Measurements from ENCODE around the gene MYO9A. TPM values are rescaled to one million over a fixed set of nuclear protein-coding genes. Genes with fewer than 3 reads are reported as not detected.
"Not testable (repeated sequence)": the region's sequence is repeated elsewhere in the genome, so short reads cannot be mapped to it uniquely, and the experiment has no call there.

MYO9A gene
- total and polyA plus RNA-seq, 2 donors = 4.4 to 11.6 TPM

GRCh38 chr15:72105111-72105510, 12.8 kb downstream of the MYO9A start:
- Histone ChIP-seq H3K27ac (ENCODE audit: low read depth in 1 of 2, low read length in 1 of 2) (no peak overlapping the region), H3K27me3 (ENCODE audit: control insufficient read depth in 2 of 2, insufficient read depth in 1 of 2, low read length in 1 of 2) (no peaks in the 10 kb centered on the region), H3K4me1 (ENCODE audit: control insufficient read depth in 2 of 2, insufficient read depth in 2 of 2, low read length in 2 of 2) (no peaks in the 10 kb centered on the region), H3K4me3 (ENCODE audit: low read length in 2 of 2) (no peak overlapping the region), H3K36me3 (ENCODE audit: control insufficient read depth in 2 of 2, insufficient read depth in 2 of 2, low read length in 1 of 2) (no peaks in the 10 kb centered on the region), H3K9me3 (ENCODE audit: control insufficient read depth in 2 of 2, insufficient read depth in 1 of 2, low read length in 1 of 2) (no peaks in the 10 kb centered on the region)
- DNase-seq (ENCODE audit: low read depth in 6 of 9, low spot score in 9 of 9) = no peak
- over 99% methylated on average over 3 of the region's 3 CpGs for whole genome bisulfite sequencing

DNA sequence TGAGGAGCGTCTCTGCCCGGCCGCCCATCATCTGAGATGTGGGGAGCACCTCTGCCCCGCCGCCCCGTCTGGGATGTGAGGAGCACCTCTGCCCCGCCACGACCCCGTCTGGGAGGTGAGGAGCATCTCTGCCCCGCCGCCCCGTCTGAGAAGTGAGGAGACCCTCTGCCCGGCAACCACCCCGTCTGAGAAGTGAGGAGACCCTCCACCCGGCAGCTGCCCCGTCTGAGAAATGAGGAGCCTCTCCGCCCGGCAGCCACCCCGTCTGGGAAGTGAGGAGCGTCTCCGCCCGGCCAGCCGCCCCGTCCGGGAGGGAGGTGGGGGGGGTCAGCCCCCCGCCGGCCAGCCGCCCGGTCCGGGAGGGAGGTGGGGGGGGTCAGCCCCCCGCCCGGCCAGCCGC, 17.4 kb downstream of the MYO9A start:
- not testable (repeated sequence) for H3K4me3 ChIP-seq (ENCODE audit: low read length in 2 of 2); H3K9me3 ChIP-seq (ENCODE audit: control insufficient read depth in 2 of 2, insufficient read depth in 1 of 2, low read length in 1 of 2); H3K36me3 ChIP-seq (ENCODE audit: control insufficient read depth in 2 of 2, insufficient read depth in 2 of 2, low read length in 1 of 2); DNase-seq (ENCODE audit: low read depth in 6 of 9, low spot score in 9 of 9); H3K4me1 ChIP-seq (ENCODE audit: control insufficient read depth in 2 of 2, insufficient read depth in 2 of 2, low read length in 2 of 2); H3K27me3 ChIP-seq (ENCODE audit: control insufficient read depth in 2 of 2, insufficient read depth in 1 of 2, low read length in 1 of 2); H3K27ac ChIP-seq (ENCODE audit: low read depth in 1 of 2, low read length in 1 of 2)
- 98% methylated on average over 27 of the region's 33 CpGs for WGBS

GRCh38 chr15:72099155-72099554, 18.8 kb downstream of the MYO9A start:
- Histone ChIP-seq H3K9me3 (ENCODE audit: control insufficient read depth in 2 of 2, insufficient read depth in 1 of 2, low read length in 1 of 2) (no peaks in the 10 kb centered on the region), H3K4me1 (ENCODE audit: control insufficient read depth in 2 of 2, insufficient read depth in 2 of 2, low read length in 2 of 2) (no peaks in the 10 kb centered on the region), H3K27ac (ENCODE audit: low read depth in 1 of 2, low read length in 1 of 2) (no peak overlapping the region), H3K4me3 (ENCODE audit: low read length in 2 of 2) (no peak overlapping the region), H3K36me3 (ENCODE audit: control insufficient read depth in 2 of 2, insufficient read depth in 2 of 2, low read length in 1 of 2) (no peaks in the 10 kb centered on the region), H3K27me3 (ENCODE audit: control insufficient read depth in 2 of 2, insufficient read depth in 1 of 2, low read length in 1 of 2) (no peaks in the 10 kb centered on the region)
- WGBS = 99% methylated on average over 4 of the region's 4 CpGs
- DNase-seq (ENCODE audit: low read depth in 6 of 9, low spot score in 9 of 9) = no peak

DNA sequence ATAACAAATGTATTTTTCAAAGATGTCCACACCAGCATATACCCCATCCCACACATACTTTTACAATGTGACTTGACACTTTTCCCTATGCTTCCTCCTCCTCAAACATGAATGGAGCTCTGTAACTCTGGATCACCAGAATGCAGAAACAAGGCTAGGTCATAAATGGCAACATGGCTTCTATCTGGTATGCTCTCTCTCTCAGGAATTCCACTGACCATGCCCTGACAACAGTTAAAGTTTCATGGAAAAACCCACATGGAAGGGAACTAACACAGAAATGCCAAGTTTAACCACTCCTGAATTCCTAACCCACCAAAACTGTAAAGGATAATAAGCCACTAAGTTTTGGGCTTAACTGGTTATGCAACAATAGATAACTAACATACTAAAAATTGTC, 19.9 kb downstream of the MYO9A start:
- Histone ChIP-seq H3K36me3 (ENCODE audit: control insufficient read depth in 2 of 2, insufficient read depth in 2 of 2, low read length in 1 of 2) (no peaks in the 10 kb centered on the region), H3K27ac (ENCODE audit: low read depth in 1 of 2, low read length in 1 of 2) (no peak overlapping the region), H3K9me3 (ENCODE audit: control insufficient read depth in 2 of 2, insufficient read depth in 1 of 2, low read length in 1 of 2) (no peaks in the 10 kb centered on the region), H3K4me1 (ENCODE audit: control insufficient read depth in 2 of 2, insufficient read depth in 2 of 2, low read length in 2 of 2) (no peaks in the 10 kb centered on the region), H3K4me3 (ENCODE audit: low read length in 2 of 2) (no peak overlapping the region), H3K27me3 (ENCODE audit: control insufficient read depth in 2 of 2, insufficient read depth in 1 of 2, low read length in 1 of 2) (no peaks in the 10 kb centered on the region)
- no peak for DNase-seq (ENCODE audit: low read depth in 6 of 9, low spot score in 9 of 9)

GRCh38 chr15:72096796-72097195, 21.2 kb downstream of the MYO9A start:
- WGBS = 99% methylated on average over 1 of the region's 1 CpG
- H3K27me3 ChIP-seq (ENCODE audit: control insufficient read depth in 2 of 2, insufficient read depth in 1 of 2, low read length in 1 of 2) = no peaks in the 10 kb centered on the region
- no peaks in the 10 kb centered on the region for H3K36me3 ChIP-seq (ENCODE audit: control insufficient read depth in 2 of 2, insufficient read depth in 2 of 2, low read length in 1 of 2)
- H3K9me3 ChIP-seq (ENCODE audit: control insufficient read depth in 2 of 2, insufficient read depth in 1 of 2, low read length in 1 of 2) = no peaks in the 10 kb centered on the region
- no peaks in the 10 kb centered on the region for H3K4me1 ChIP-seq (ENCODE audit: control insufficient read depth in 2 of 2, insufficient read depth in 2 of 2, low read length in 2 of 2)
- DNase-seq (ENCODE audit: low read depth in 6 of 9, low spot score in 9 of 9) = no peak
- H3K27ac ChIP-seq (ENCODE audit: low read depth in 1 of 2, low read length in 1 of 2) = no peak overlapping the region
- H3K4me3 ChIP-seq (ENCODE audit: low read length in 2 of 2) = no peak overlapping the region

DNA sequence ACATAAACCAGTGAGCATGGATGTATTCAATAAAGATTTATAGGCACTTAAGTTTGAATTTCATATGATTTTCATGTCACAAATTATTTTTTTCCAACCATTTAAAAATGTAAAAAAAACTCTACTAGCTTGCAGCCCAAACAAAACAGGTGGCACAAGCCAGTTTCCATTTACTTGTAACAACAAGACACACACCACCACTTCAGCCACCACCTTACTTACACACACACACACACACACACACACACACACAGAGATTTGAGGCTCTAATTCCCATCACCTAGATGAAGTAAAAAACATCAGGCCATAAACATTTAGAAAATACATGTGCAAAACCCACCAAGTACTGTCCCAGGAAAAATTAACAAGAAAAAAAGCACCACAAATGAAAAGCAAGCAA, 25.3 kb downstream of the MYO9A start:
- Histone ChIP-seq H3K4me1 (ENCODE audit: control insufficient read depth in 2 of 2, insufficient read depth in 2 of 2, low read length in 2 of 2) (no peaks in the 10 kb centered on the region), H3K4me3 (ENCODE audit: low read length in 2 of 2) (no peak overlapping the region), H3K9me3 (ENCODE audit: control insufficient read depth in 2 of 2, insufficient read depth in 1 of 2, low read length in 1 of 2) (no peaks in the 10 kb centered on the region), H3K27ac (ENCODE audit: low read depth in 1 of 2, low read length in 1 of 2) (no peak overlapping the region), H3K36me3 (ENCODE audit: control insufficient read depth in 2 of 2, insufficient read depth in 2 of 2, low read length in 1 of 2) (no peaks in the 10 kb centered on the region), H3K27me3 (ENCODE audit: control insufficient read depth in 2 of 2, insufficient read depth in 1 of 2, low read length in 1 of 2) (no peaks in the 10 kb centered on the region)
- DNase-seq (ENCODE audit: low read depth in 6 of 9, low spot score in 9 of 9) = no peak

DNA sequence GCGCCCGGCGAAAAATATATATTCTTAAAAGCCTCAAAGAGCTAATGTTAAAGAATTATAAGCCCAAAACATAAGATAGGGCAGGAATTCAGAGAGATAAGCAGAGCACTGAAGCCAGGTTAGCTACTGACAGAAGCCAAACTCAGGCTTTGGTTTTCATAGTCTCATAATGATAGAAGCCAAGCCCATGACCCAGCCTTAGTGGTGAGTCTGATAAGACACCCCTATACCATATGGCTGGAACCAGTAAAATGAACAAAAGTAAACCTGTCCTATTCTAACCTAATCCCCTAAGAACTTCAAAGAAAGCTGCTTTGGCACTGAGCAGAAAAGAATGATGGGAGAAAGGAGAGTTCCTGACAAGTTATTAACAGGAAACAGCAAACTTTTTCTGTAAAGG, 25.9 kb downstream of the MYO9A start:
- Histone ChIP-seq H3K36me3 (ENCODE audit: control insufficient read depth in 2 of 2, insufficient read depth in 2 of 2, low read length in 1 of 2) (no peaks in the 10 kb centered on the region), H3K4me1 (ENCODE audit: control insufficient read depth in 2 of 2, insufficient read depth in 2 of 2, low read length in 2 of 2) (no peaks in the 10 kb centered on the region), H3K27ac (ENCODE audit: low read depth in 1 of 2, low read length in 1 of 2) (no peak overlapping the region), H3K27me3 (ENCODE audit: control insufficient read depth in 2 of 2, insufficient read depth in 1 of 2, low read length in 1 of 2) (no peaks in the 10 kb centered on the region), H3K4me3 (ENCODE audit: low read length in 2 of 2) (no peak overlapping the region), H3K9me3 (ENCODE audit: control insufficient read depth in 2 of 2, insufficient read depth in 1 of 2, low read length in 1 of 2) (no peaks in the 10 kb centered on the region)
- no peak for DNase-seq (ENCODE audit: low read depth in 6 of 9, low spot score in 9 of 9)
- WGBS = 98% methylated on average over 3 of the region's 3 CpGs

- WGBS = 92% methylated on average over 9 of the region's 9 CpGs
- no peak for DNase-seq (ENCODE audit: low read depth in 6 of 9, low spot score in 9 of 9)
- H3K4me3 ChIP-seq (ENCODE audit: low read length in 2 of 2) = no peak overlapping the region
- H3K27ac ChIP-seq (ENCODE audit: low read depth in 1 of 2, low read length in 1 of 2) = no peak overlapping the region
- no peaks in the 10 kb centered on the region for H3K27me3 ChIP-seq (ENCODE audit: control insufficient read depth in 2 of 2, insufficient read depth in 1 of 2, low read length in 1 of 2)
- H3K4me1 ChIP-seq (ENCODE audit: control insufficient read depth in 2 of 2, insufficient read depth in 2 of 2, low read length in 2 of 2) = no peaks in the 10 kb centered on the region
- no peaks in the 10 kb centered on the region for H3K36me3 ChIP-seq (ENCODE audit: control insufficient read depth in 2 of 2, insufficient read depth in 2 of 2, low read length in 1 of 2)
- no peaks in the 10 kb centered on the region for H3K9me3 ChIP-seq (ENCODE audit: control insufficient read depth in 2 of 2, insufficient read depth in 1 of 2, low read length in 1 of 2)
These were observed 30.9 kb downstream of the MYO9A start for GRCh38 chr15:72086920-72087648.

- H3K9me3 ChIP-seq (ENCODE audit: control insufficient read depth in 2 of 2, insufficient read depth in 1 of 2, low read length in 1 of 2) = no peaks in the 10 kb centered on the region
- H3K27me3 ChIP-seq (ENCODE audit: control insufficient read depth in 2 of 2, insufficient read depth in 1 of 2, low read length in 1 of 2) = no peaks in the 10 kb centered on the region
- H3K27ac ChIP-seq (ENCODE audit: low read depth in 1 of 2, low read length in 1 of 2) = no peak overlapping the region
- no peak overlapping the region for H3K4me3 ChIP-seq (ENCODE audit: low read length in 2 of 2)
- no peaks in the 10 kb centered on the region for H3K4me1 ChIP-seq (ENCODE audit: control insufficient read depth in 2 of 2, insufficient read depth in 2 of 2, low read length in 2 of 2)
- no peak for DNase-seq (ENCODE audit: low read depth in 6 of 9, low spot score in 9 of 9)
- WGBS = 98% methylated on average over 11 of the region's 11 CpGs
- H3K36me3 ChIP-seq (ENCODE audit: control insufficient read depth in 2 of 2, insufficient read depth in 2 of 2, low read length in 1 of 2) = no peaks in the 10 kb centered on the region
These were observed 31.8 kb downstream of the MYO9A start for GRCh38 chr15:72086010-72086697.

All from thymus (tissue), 11 donors.